IMR-90 (cell line): ENCODE data around the gene KIAA1328. TPM values are rescaled to one million over a fixed set of nuclear protein-coding genes. Genes with fewer than 3 reads are reported as not detected.

Experiments used
- ATAC-seq: fragments of 200-7000 bp; cut with Tn5 transposase; 2 replicates; pipeline ENCODE4 v1.9.1; 2020; ENCODE audit warnings: low read depth, mild to moderate bottlenecking, moderate library complexity
- BruUV-seq: library from RNA; stranded (reverse); fragments of 400-500 nt; replicated peaks from 2 replicates; lab custom pipeline; 2021; lab: Mats Ljungman, UMichigan
- CTCF ChIA-PET: fragments of 300-600 bp; formaldehyde crosslinking; extraction: SDS; loops from one replicate; lab custom pipeline; 2021; ENCODE audit warnings: antibody characterized with exemption; lab: Yijun Ruan, JAX
- POLR2A ChIA-PET: fragments of 300-600 bp; sonication (Branson Sonifier 250); formaldehyde crosslinking; loops from one replicate; lab custom pipeline; 2022; ENCODE audit warnings: antibody characterized with exemption; ENCODE audit not compliant: unreplicated experiment; lab: Charles Lee
- DNase-seq: peaks from one replicate; pipeline ENCODE4 v3.0.0; 2013
- H2AFZ ChIP-seq: replicated peaks from 2 replicates; pipeline ENCODE3; 2013; ENCODE audit warnings: low read length, mild to moderate bottlenecking; ENCODE audit not compliant: poor library complexity
- H2AK5ac ChIP-seq: 2 replicates; pipeline ENCODE4 v1.6.1; 2013; ENCODE audit warnings: low read depth, low read length, inconsistent platforms
- H2AK9ac ChIP-seq: replicated peaks from 2 replicates; pipeline ENCODE3; 2013; ENCODE audit warnings: mild to moderate bottlenecking, low read depth, low read length, moderate library complexity; ENCODE audit not compliant: poor library complexity
- H2BK120ac ChIP-seq: 2 replicates; pipeline ENCODE4 v1.6.1; 2013; ENCODE audit warnings: low read depth, low read length, inconsistent platforms
- H2BK15ac ChIP-seq: 3 replicates; pipeline ENCODE4 v1.6.1; 2013; ENCODE audit warnings: low read depth, low read length, inconsistent platforms
- H2BK20ac ChIP-seq: 2 replicates; pipeline ENCODE4 v1.6.1; 2013; ENCODE audit warnings: low read depth, mild to moderate bottlenecking, inconsistent platforms, low read length, moderate library complexity
- H2BK5ac ChIP-seq: 2 replicates; pipeline ENCODE4 v1.6.1; 2013; ENCODE audit warnings: mild to moderate bottlenecking, low read depth, low read length, inconsistent platforms; ENCODE audit not compliant: poor library complexity, severe bottlenecking
- H3K14ac ChIP-seq: replicated peaks from 2 replicates; pipeline ENCODE4 v1.6.1; 2013; ENCODE audit warnings: low read depth, low read length, inconsistent platforms
- H3K18ac ChIP-seq: 2 replicates; pipeline ENCODE4 v1.6.1; 2013; ENCODE audit warnings: low read depth, low read length, control low read depth
- H3K23ac ChIP-seq: 2 replicates; pipeline ENCODE4 v1.6.1; 2013; ENCODE audit warnings: low read depth, low read length, inconsistent platforms
- H3K27ac ChIP-seq: 2 replicates; pipeline ENCODE4 v1.5.1; 2013; ENCODE audit warnings: mild to moderate bottlenecking, control low read depth, low read length; ENCODE audit not compliant: insufficient read depth
- H3K27me3 ChIP-seq: 2 replicates; pipeline ENCODE4 v1.6.1; 2013; ENCODE audit warnings: low read length; ENCODE audit not compliant: control insufficient read depth, insufficient read depth
- H3K36me3 ChIP-seq: 2 replicates; pipeline ENCODE4 v1.6.1; 2013; ENCODE audit warnings: low read length, mixed read lengths; ENCODE audit not compliant: control insufficient read depth, insufficient read depth
- H3K4ac ChIP-seq: 2 replicates; pipeline ENCODE4 v1.6.1; 2013; ENCODE audit warnings: low read depth, low read length, inconsistent platforms
- H3K4me1 ChIP-seq: 2 replicates; pipeline ENCODE4 v1.6.1; 2013; ENCODE audit warnings: low read length, mixed read lengths; ENCODE audit not compliant: control insufficient read depth, insufficient read depth
- H3K4me2 ChIP-seq: 2 replicates; pipeline ENCODE4 v1.6.1; 2013; ENCODE audit warnings: low read depth, mild to moderate bottlenecking, control low read depth, low read length, moderate library complexity
- H3K4me3 ChIP-seq: 2 replicates; pipeline ENCODE4 v1.5.1; 2013; ENCODE audit warnings: low read depth, mild to moderate bottlenecking, control low read depth, low read length, moderate library complexity; ENCODE audit not compliant: insufficient read depth
- H3K56ac ChIP-seq: 2 replicates; pipeline ENCODE4 v1.6.1; 2013; ENCODE audit warnings: low read length, inconsistent platforms; ENCODE audit not compliant: insufficient read depth; ENCODE audit errors: extremely low read depth
- H3K79me1 ChIP-seq, 2 experiments: 2 replicates each; pipeline ENCODE4 v1.6.1; 2013; ENCODE audit warnings: low read length in 2 of 2, inconsistent platforms in 1 of 2, low read depth in 1 of 2
- H3K9ac ChIP-seq: 2 replicates; pipeline ENCODE4 v1.6.1; 2013; ENCODE audit warnings: low read depth, low read length, control low read depth
- H3K9me1 ChIP-seq: 2 replicates; pipeline ENCODE4 v1.6.1; 2013; ENCODE audit warnings: low read length, inconsistent platforms; ENCODE audit not compliant: insufficient read depth
- H3K9me3 ChIP-seq: 2 replicates; pipeline ENCODE4 v1.6.1; 2013; ENCODE audit warnings: low read length; ENCODE audit not compliant: control insufficient read depth, insufficient read depth
- H4K20me1 ChIP-seq: 2 replicates; pipeline ENCODE4 v1.6.1; 2013; ENCODE audit warnings: low read length, inconsistent platforms; ENCODE audit not compliant: insufficient read depth
- H4K5ac ChIP-seq: 2 replicates; pipeline ENCODE4 v1.6.1; 2013; ENCODE audit warnings: mild to moderate bottlenecking, low read depth, low read length, control low read depth
- H4K8ac ChIP-seq, 2 experiments: 2 replicates each; pipeline ENCODE4 v1.6.1; 2013; ENCODE audit warnings: low read depth in 2 of 2, low read length in 2 of 2, control low read depth in 1 of 2, inconsistent platforms in 1 of 2
- H4K91ac ChIP-seq: 2 replicates; pipeline ENCODE4 v1.6.1; 2013; ENCODE audit warnings: low read depth, low read length, inconsistent platforms; ENCODE audit not compliant: insufficient read depth
- CTCF ChIP-seq: conservative IDR thresholded peaks from 2 replicates; pipeline ENCODE4 v1.5.1; 2012; ENCODE audit warnings: mild to moderate bottlenecking, low read depth, low read length, improper control_type of control experiment
- MAFK ChIP-seq: IDR thresholded peaks from 2 replicates; pipeline ENCODE4 v1.6.1; 2012; ENCODE audit warnings: low read depth, low read length, improper control_type of control experiment
- POLR2A ChIP-seq: IDR thresholded peaks from 2 replicates; pipeline ENCODE4 v1.6.1; 2012; ENCODE audit warnings: mild to moderate bottlenecking, low read depth, low read length
- RAD21 ChIP-seq: IDR thresholded peaks from 2 replicates; pipeline ENCODE4 v1.6.1; 2012; ENCODE audit warnings: low read length, improper control_type of control experiment
- RCOR1 ChIP-seq: IDR thresholded peaks from 2 replicates; pipeline ENCODE4 v1.6.1; 2012; ENCODE audit warnings: mild to moderate bottlenecking, low read length, improper control_type of control experiment; ENCODE audit not compliant: insufficient replicate concordance
- SMC3 ChIP-seq: fragments of 150-350 bp; IDR thresholded peaks from 2 replicates; pipeline ENCODE4 v1.6.1; 2016; ENCODE audit warnings: low read depth, mild to moderate bottlenecking, antibody characterized with exemption, low read length, moderate library complexity
- USF2 ChIP-seq: fragments of 150-350 bp; IDR thresholded peaks from 2 replicates; pipeline ENCODE4 v1.6.1; 2017; ENCODE audit warnings: mild to moderate bottlenecking, antibody characterized with exemption, low read length, low read depth
- WGBS, 2 experiments: methylation state at CpG; one replicate each; pipeline versions ENCODE4 v1.1.5 to v1.1.7; 2013; ENCODE audit warnings: missing lambda C conversion rate in 2 of 2; ENCODE audit not compliant: insufficient read length in 1 of 2; ENCODE audit errors: extremely low coverage in 2 of 2; 5-methylcytosine and 5-hydroxymethylcytosine counted together
- dilution Hi-C: fragments of 300-500 bp; cut with HindIII; formaldehyde crosslinking; loops from one replicate; pipeline ENCODE4 v1.14.3; 2018; ENCODE audit warnings: low sequenced_read_pairs; ENCODE audit not compliant: unreplicated experiment
- in situ Hi-C: fragments of 300-500 bp; cut with MboI; formaldehyde crosslinking; loops from 3 replicates; pipeline ENCODE4 v1.14.3; 2019; ENCODE audit warnings: low sequenced_read_pairs, inconsistent platforms, mixed read lengths
- intact Hi-C: fragments of 100-400 bp; cut with micrococcal nuclease; formaldehyde crosslinking; loops from 2 replicates; pipeline ENCODE4 v1.10.0; 2022
- polyA plus RNA-seq, 3 experiments: library from polyadenylated mRNA; depleted of rRNA; stranded (reverse); fragments of >200 nt; gene quantifications; 2 replicates each; pipeline ENCODE4 v1.2.3, GENCODE V29; 2012; ENCODE audit warnings: low replicate concordance in 1 of 3
- total RNA-seq: library from RNA; depleted of rRNA; stranded (reverse); fragments of >200 nt; gene quantifications from 2 replicates; pipeline ENCODE4 v1.2.3, GENCODE V29; 2012

Gene KIAA1328
- total and polyA plus RNA-seq, 2 of the 4 experiments (the other 2 are of a cell fraction) = 2.4 to 7.0 TPM

GRCh38 chr18:37182340-37183135 is 353.6 kb downstream of the KIAA1328 start:
- H3K27me3 ChIP-seq = no peaks in the 10 kb centered on the region
- H3K56ac ChIP-seq = no peak overlapping the region
- H2BK20ac ChIP-seq = no peak overlapping the region
- no peak overlapping the region for H2BK120ac ChIP-seq
- H4K20me1 ChIP-seq = no peaks in the 10 kb centered on the region
- H3K4me1 ChIP-seq = no peaks in the 10 kb centered on the region
- BruUV-seq = no TSS peak
- no peak overlapping the region for H3K4me2 ChIP-seq
- TF ChIP-seq POLR2A = no peak
- TF ChIP-seq USF2 = no peak
- TF ChIP-seq CTCF = no peak
- no peak for TF ChIP-seq RAD21
- TF ChIP-seq MAFK = no peak
- no peak for TF ChIP-seq RCOR1
- no peak for TF ChIP-seq SMC3
- no CpG with 5 or more reads among the region's 1 CpG for WGBS, 2 experiments
- H2AK9ac ChIP-seq = no peak overlapping the region
- H2BK15ac ChIP-seq = no peak overlapping the region
- no peak overlapping the region for H2BK5ac ChIP-seq
- no peak overlapping the region for H3K4me3 ChIP-seq
- DNase-seq (no peak), ATAC-seq (no peak)
- no peaks in the 10 kb centered on the region for H3K9me1 ChIP-seq
- H3K27ac ChIP-seq = no peak overlapping the region
- intact Hi-C loops = no loop called here
- no peaks in the 10 kb centered on the region for H3K79me1 ChIP-seq
- no peak overlapping the region for H3K14ac ChIP-seq
- H4K5ac ChIP-seq = no peak overlapping the region
- ChIA-PET CTCF (no interaction called here), POLR2A (no interaction called here)
- no peak overlapping the region for H4K8ac ChIP-seq
- H3K18ac ChIP-seq = no peak overlapping the region
- H3K9ac ChIP-seq = no peak overlapping the region
- no peak overlapping the region for H3K23ac ChIP-seq
- no peaks in the 10 kb centered on the region for H3K9me3 ChIP-seq
- H3K36me3 ChIP-seq = no peaks in the 10 kb centered on the region
- H2AFZ ChIP-seq = no peak overlapping the region
- no peak overlapping the region for H3K4ac ChIP-seq
- H4K91ac ChIP-seq = no peak overlapping the region
- H2AK5ac ChIP-seq = no peak overlapping the region
- in situ Hi-C loops = no loop called here
- dilution Hi-C loops = no loop called here
